ENCODE measurements around the gene LRRC4C. TPM values are rescaled to one million over a fixed set of nuclear protein-coding genes. Genes with fewer than 3 reads are reported as not detected.

The LRRC4C gene
- total and polyA plus RNA-seq, 2 donors (not counting 3 experiments of a cell fraction or from before 2014, with no cell fraction given) = not detected

GRCh38 chr11:40689823-40690222 is 769.6 kb downstream of the LRRC4C start:
- Histone ChIP-seq H3K4me1 (ENCODE audit: control insufficient read depth, extremely low read depth, insufficient read depth, low read length) (no peaks in the 10 kb centered on the region), H3K9ac (replicated peaks; ENCODE audit: extremely low read depth, insufficient read depth, low read length) (no peak overlapping the region), H2AFZ (ENCODE audit: low read depth, low read length) (no peak overlapping the region), H3K36me3 (ENCODE audit: control insufficient read depth in 2 of 2, extremely low read depth in 1 of 2, insufficient read depth in 2 of 2, low read length in 2 of 2) (no peaks in the 10 kb centered on the region), H3K79me2 (ENCODE audit: control insufficient read depth, insufficient read depth, low read length) (no peaks in the 10 kb centered on the region), H3K9me3 (replicated peaks; ENCODE audit: control insufficient read depth, insufficient read depth, low read length) (no peaks in the 10 kb centered on the region), H3K27ac (ENCODE audit: insufficient read depth, low read depth, low read length) (no peak overlapping the region), H3K27me3 (ENCODE audit: control insufficient read depth in 2 of 2, insufficient read depth in 2 of 2, low read length in 2 of 2) (no peaks in the 10 kb centered on the region), H4K20me1 (replicated peaks; ENCODE audit: control insufficient read depth, extremely low read depth, insufficient read depth, low read length) (no peaks in the 10 kb centered on the region), H3K4me3 (replicated peaks in 1 of 3; ENCODE audit: insufficient read depth in 1 of 3, low read depth in 1 of 3, low read length in 3 of 3) (no peak overlapping the region), H3K4me2 (ENCODE audit: insufficient read depth, low read length) (no peak overlapping the region), H3K9me1 (replicated peaks; ENCODE audit: control insufficient read depth, extremely low read depth, insufficient read depth, low read length) (no peaks in the 10 kb centered on the region)
- ChIA-PET POLR2A (no interaction called here), CTCF (no interaction called here)
- dilution Hi-C loops (cut with MboI; ENCODE audit: extremely low pct_ligation_motif_present, low sequenced_read_pairs) (no loop called here), intact Hi-C loops (cut with micrococcal nuclease) (no loop called here)
- no TSS peak for BruUV-seq (replicated peaks)
- DNase-seq (ENCODE audit: low read depth, low spot score) (no peak), FAIRE-seq (no peak)
- TF ChIP-seq MYC (IDR thresholded peaks at IDR 0.05; ENCODE audit: low read depth, low read length) = no peak
- TF ChIP-seq POLR2A (IDR thresholded peaks at IDR 0.05; ENCODE audit: low read depth, low read length) = no peak

GRCh38 chr11:40688369-40688768 is 771.1 kb downstream of the LRRC4C start:
- POLR2A ChIA-PET = no interaction called here
- H4K20me1 ChIP-seq (replicated peaks; ENCODE audit: control insufficient read depth, extremely low read depth, insufficient read depth, low read length) = no peaks in the 10 kb centered on the region
- no peaks in the 10 kb centered on the region for H3K9me1 ChIP-seq (replicated peaks; ENCODE audit: control insufficient read depth, extremely low read depth, insufficient read depth, low read length)
- TF ChIP-seq POLR2A (IDR thresholded peaks at IDR 0.05; ENCODE audit: low read depth, low read length) (no peak), GATA2 (IDR thresholded peaks at IDR 0.05; ENCODE audit: insufficient read depth, insufficient read length, low read depth, low read length) (no peak), MAX (IDR thresholded peaks at IDR 0.05; ENCODE audit: insufficient read depth, insufficient read length) (no peak), POLR2AphosphoS5 (IDR thresholded peaks at IDR 0.05; ENCODE audit: insufficient read depth, low read depth, low read length) (no peak), JUN (IDR thresholded peaks at IDR 0.05; ENCODE audit: borderline replicate concordance, insufficient read depth, insufficient read length, low read depth) (no peak), MYC (IDR thresholded peaks at IDR 0.05; ENCODE audit: low read depth, low read length) (no peak), FOS (IDR thresholded peaks at IDR 0.05; ENCODE audit: borderline replicate concordance, insufficient read depth, low read length) (no peak), EZH2 (IDR thresholded peaks at IDR 0.05; ENCODE audit: borderline replicate concordance, low read depth, low read length, severe bottlenecking) (no peak)
- TF ChIP-seq, protein P1, sequence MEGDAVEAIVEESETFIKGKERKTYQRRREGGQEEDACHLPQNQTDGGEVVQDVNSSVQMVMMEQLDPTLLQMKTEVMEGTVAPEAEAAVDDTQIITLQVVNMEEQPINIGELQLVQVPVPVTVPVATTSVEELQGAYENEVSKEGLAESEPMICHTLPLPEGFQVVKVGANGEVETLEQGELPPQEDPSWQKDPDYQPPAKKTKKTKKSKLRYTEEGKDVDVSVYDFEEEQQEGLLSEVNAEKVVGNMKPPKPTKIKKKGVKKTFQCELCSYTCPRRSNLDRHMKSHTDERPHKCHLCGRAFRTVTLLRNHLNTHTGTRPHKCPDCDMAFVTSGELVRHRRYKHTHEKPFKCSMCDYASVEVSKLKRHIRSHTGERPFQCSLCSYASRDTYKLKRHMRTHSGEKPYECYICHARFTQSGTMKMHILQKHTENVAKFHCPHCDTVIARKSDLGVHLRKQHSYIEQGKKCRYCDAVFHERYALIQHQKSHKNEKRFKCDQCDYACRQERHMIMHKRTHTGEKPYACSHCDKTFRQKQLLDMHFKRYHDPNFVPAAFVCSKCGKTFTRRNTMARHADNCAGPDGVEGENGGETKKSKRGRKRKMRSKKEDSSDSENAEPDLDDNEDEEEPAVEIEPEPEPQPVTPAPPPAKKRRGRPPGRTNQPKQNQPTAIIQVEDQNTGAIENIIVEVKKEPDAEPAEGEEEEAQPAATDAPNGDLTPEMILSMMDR (IDR thresholded peaks at IDR 0.05; ENCODE audit: extremely low read depth in 1 of 2, insufficient read depth in 1 of 2, low read depth in 1 of 2, low read length in 2 of 2) = no peak
- H3K79me2 ChIP-seq (ENCODE audit: control insufficient read depth, insufficient read depth, low read length) = no peaks in the 10 kb centered on the region
- no peak overlapping the region for H3K4me2 ChIP-seq (ENCODE audit: insufficient read depth, low read length)
- H3K27me3 ChIP-seq (ENCODE audit: control insufficient read depth in 2 of 2, insufficient read depth in 2 of 2, low read length in 2 of 2) = no peaks in the 10 kb centered on the region
- no peak overlapping the region for H3K9ac ChIP-seq (replicated peaks; ENCODE audit: extremely low read depth, insufficient read depth, low read length)
- H3K27ac ChIP-seq (ENCODE audit: insufficient read depth, low read depth, low read length) = no peak overlapping the region
- no peaks in the 10 kb centered on the region for H3K9me3 ChIP-seq (replicated peaks; ENCODE audit: control insufficient read depth, insufficient read depth, low read length)
- dilution Hi-C loops (cut with MboI; ENCODE audit: extremely low pct_ligation_motif_present, low sequenced_read_pairs) = no loop called here
- no peak for FAIRE-seq
- no peaks in the 10 kb centered on the region for H3K36me3 ChIP-seq (ENCODE audit: control insufficient read depth in 2 of 2, extremely low read depth in 1 of 2, insufficient read depth in 2 of 2, low read length in 2 of 2)
- CTCF ChIA-PET = no interaction called here
- DNase-seq (ENCODE audit: low read depth, low spot score) = no peak
- H3K4me1 ChIP-seq (ENCODE audit: control insufficient read depth, extremely low read depth, insufficient read depth, low read length) = no peaks in the 10 kb centered on the region
- BruUV-seq (replicated peaks) = no TSS peak
- no peak overlapping the region for H2AFZ ChIP-seq (ENCODE audit: low read depth, low read length)
- H3K4me3 ChIP-seq (replicated peaks in 1 of 3; ENCODE audit: insufficient read depth in 1 of 3, low read depth in 1 of 3, low read length in 3 of 3) = no peak overlapping the region
- intact Hi-C loops (cut with micrococcal nuclease) = no loop called here

Measured in endothelial cell of umbilical vein (primary cell).